ENCODE results near the gene SLAMF1.

DNA sequence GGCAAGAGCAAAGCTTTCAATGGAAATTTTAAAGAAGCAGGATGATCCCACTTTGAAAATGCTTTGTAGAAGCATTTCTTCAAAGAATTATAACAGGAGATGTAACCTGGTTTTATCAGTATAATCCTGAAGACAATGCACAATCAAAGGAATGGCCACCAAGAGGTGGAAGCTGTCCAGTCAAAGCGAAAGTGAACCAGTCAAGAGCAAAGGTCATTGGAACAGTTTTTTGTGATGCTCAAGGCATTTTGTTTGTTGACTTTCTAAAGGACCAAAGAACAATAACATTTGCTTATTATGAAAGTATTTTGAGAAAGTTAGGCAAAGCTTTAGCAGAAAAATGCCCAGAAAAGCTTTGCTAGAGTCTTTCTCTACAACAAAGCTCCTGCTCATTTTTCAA lies 62.1 kb downstream of the SLAMF1 start:
- TF ChIP-seq, protein P1, sequence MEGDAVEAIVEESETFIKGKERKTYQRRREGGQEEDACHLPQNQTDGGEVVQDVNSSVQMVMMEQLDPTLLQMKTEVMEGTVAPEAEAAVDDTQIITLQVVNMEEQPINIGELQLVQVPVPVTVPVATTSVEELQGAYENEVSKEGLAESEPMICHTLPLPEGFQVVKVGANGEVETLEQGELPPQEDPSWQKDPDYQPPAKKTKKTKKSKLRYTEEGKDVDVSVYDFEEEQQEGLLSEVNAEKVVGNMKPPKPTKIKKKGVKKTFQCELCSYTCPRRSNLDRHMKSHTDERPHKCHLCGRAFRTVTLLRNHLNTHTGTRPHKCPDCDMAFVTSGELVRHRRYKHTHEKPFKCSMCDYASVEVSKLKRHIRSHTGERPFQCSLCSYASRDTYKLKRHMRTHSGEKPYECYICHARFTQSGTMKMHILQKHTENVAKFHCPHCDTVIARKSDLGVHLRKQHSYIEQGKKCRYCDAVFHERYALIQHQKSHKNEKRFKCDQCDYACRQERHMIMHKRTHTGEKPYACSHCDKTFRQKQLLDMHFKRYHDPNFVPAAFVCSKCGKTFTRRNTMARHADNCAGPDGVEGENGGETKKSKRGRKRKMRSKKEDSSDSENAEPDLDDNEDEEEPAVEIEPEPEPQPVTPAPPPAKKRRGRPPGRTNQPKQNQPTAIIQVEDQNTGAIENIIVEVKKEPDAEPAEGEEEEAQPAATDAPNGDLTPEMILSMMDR (IDR thresholded peaks at IDR 0.05; ENCODE audit: low read depth, low read length) = no peak
- TF ChIP-seq POLR2A (IDR thresholded peaks at IDR 0.05; ENCODE audit: extremely low read depth, insufficient read length) (no peak), MYC (IDR thresholded peaks at IDR 0.05; ENCODE audit: low read depth, low read length) (no peak)
